HepG2 (cell line): ENCODE data around the gene LSS. TPM values are rescaled to one million over a fixed set of nuclear protein-coding genes. Genes with fewer than 3 reads are reported as not detected.

ENCODE experiments used
- FOXP1 ChIP-seq, 2 experiments: fragments of 450-650 bp in 1 of 2; IDR thresholded peaks; 2 replicates each; pipeline ENCODE4 v1.6.1; 2017 to 2018; ENCODE audit warnings: antibody characterized with exemption in 1 of 2
- HDAC2 ChIP-seq: sonication (generic); formaldehyde crosslinking; IDR thresholded peaks from 2 replicates; pipeline ENCODE4 v1.4.0; 2020; ENCODE audit warnings: missing genetic modification reagents
- NFE2L1 ChIP-seq: sonication (generic); formaldehyde crosslinking; IDR thresholded peaks from 2 replicates; pipeline ENCODE4 v1.4.0; 2020; ENCODE audit warnings: missing genetic modification reagents, mild to moderate bottlenecking, borderline replicate concordance
- RARA ChIP-seq: IDR thresholded peaks from 2 replicates; pipeline ENCODE4 v1.6.1; 2016; ENCODE audit warnings: missing genetic modification reagents, missing compliant biosample characterization
- SMAD3 ChIP-seq: sonication (generic); formaldehyde crosslinking; IDR thresholded peaks from 2 replicates; pipeline ENCODE4 v1.4.0; 2020; ENCODE audit warnings: missing genetic modification reagents
- ZBTB2 ChIP-seq: sonication (generic); formaldehyde crosslinking; IDR thresholded peaks from 2 replicates; pipeline ENCODE4 v1.8.0; 2022; ENCODE audit warnings: low read depth, missing genetic modification reagents
- ZBTB20 ChIP-seq: sonication (generic); formaldehyde crosslinking; IDR thresholded peaks from 2 replicates; pipeline ENCODE4 v1.8.1; 2023; ENCODE audit warnings: missing genetic modification reagents, low read depth, mild to moderate bottlenecking, borderline replicate concordance
- ZNF407 ChIP-seq: sonication (generic); formaldehyde crosslinking; IDR thresholded peaks from one replicate; pipeline ENCODE4 v1.5.1; 2020; ENCODE audit warnings: mild to moderate bottlenecking, missing genetic modification reagents; ENCODE audit errors: not compliant biosample characterization
- ZNF451 ChIP-seq: sonication (generic); formaldehyde crosslinking; IDR thresholded peaks from 2 replicates; pipeline ENCODE4 v1.5.0; 2020; ENCODE audit warnings: mild to moderate bottlenecking, missing genetic modification reagents
- ZNF513 ChIP-seq: sonication (generic); formaldehyde crosslinking; conservative IDR thresholded peaks from 2 replicates; pipeline ENCODE4 v1.5.0; 2020; ENCODE audit warnings: missing genetic modification reagents
- ZNF530 ChIP-seq: sonication (generic); formaldehyde crosslinking; IDR thresholded peaks from 2 replicates; pipeline ENCODE4 v1.5.0; 2020; ENCODE audit warnings: low read depth, mild to moderate bottlenecking, missing genetic modification reagents
- ZNF691 ChIP-seq: sonication (generic); formaldehyde crosslinking; IDR thresholded peaks from 2 replicates; pipeline ENCODE4 v1.4.0; 2020; ENCODE audit warnings: missing genetic modification reagents, low read depth, mild to moderate bottlenecking, borderline replicate concordance
- polyA plus RNA-seq, 8 experiments: library from polyadenylated mRNA; depleted of rRNA in 3 of 8; stranded (reverse) in 7 of 8; unstranded in 1 of 8; fragments of >200 nt; fragmentation: Illumina TruSeq in 4 of 8; extraction: Trizol in 4 of 8; gene quantifications; 2 replicates each; pipeline versions ENCODE4 v1.2.1 to v1.2.3, GENCODE V29; 2011 to 2016; ENCODE audit warnings: low read depth in 4 of 8, missing spikeins in 1 of 8, mixed read lengths in 1 of 8; ENCODE audit not compliant: insufficient read depth in 1 of 8
- total RNA-seq, 5 experiments: library from RNA; depleted of rRNA; stranded (reverse); fragments of >200 nt; fragmentation: Illumina TruSeq; extraction: Trizol; gene quantifications; 2 replicates each; pipeline ENCODE4 v1.2.3, GENCODE V29; 2016; ENCODE audit warnings: low read depth in 1 of 5

Gene LSS
- total and polyA plus RNA-seq, 2 of the 13 experiments (the other 11 are each of a cell fraction or from before 2014, with no cell fraction given): 72.6 to 113 TPM

GRCh38 chr21:46153247-46154154, 75.1 kb downstream of the LSS start (continued):
- TF ChIP-seq ZNF513 (CRISPR knock-in tag): no peak
- no peak; the same call in 1 of the 2 replicates for TF ChIP-seq ZNF451 (CRISPR knock-in tag)
- no peak for TF ChIP-seq ZBTB20 (CRISPR knock-in tag)
- TF ChIP-seq FOXP1 (IDR thresholded peaks at IDR 0.05): no peak
- peak; percentile 55; the same call in 1 of the 2 replicates for TF ChIP-seq FOXP1 (CRISPR knock-in tag; IDR thresholded peaks at IDR 0.05)
- TF ChIP-seq RARA (CRISPR knock-in tag): peak; percentile 63
- TF ChIP-seq SMAD3: no peak
- peak; percentile 24; the same call in 1 of the 2 replicates for TF ChIP-seq ZNF691 (CRISPR knock-in tag)
- TF ChIP-seq HDAC2: peak; percentile 78
- no peak for TF ChIP-seq ZBTB2 (CRISPR knock-in tag)
- no peak for TF ChIP-seq ZNF530 (CRISPR knock-in tag)
- no peak for TF ChIP-seq ZNF407 (CRISPR knock-in tag)
- TF ChIP-seq NFE2L1: no peak
